Activated T-cell treated with anti-CD3 and anti-CD28 coated beads for 4 hours (primary cell): Measurements from ENCODE around the gene TDRD7.
A peak's percentile ranks its signal among the peaks of the same experiment; 100 is the strongest.

ENCODE experiments used
- DNase-seq: peaks from one replicate; pipeline ENCODE4 v3.0.0-alpha.2; 2020

TDRD7 gene

GRCh38 chr9:97387936-97388684, 23.8 kb upstream of the TDRD7 start:
- DNase-seq, result no peak

DNA sequence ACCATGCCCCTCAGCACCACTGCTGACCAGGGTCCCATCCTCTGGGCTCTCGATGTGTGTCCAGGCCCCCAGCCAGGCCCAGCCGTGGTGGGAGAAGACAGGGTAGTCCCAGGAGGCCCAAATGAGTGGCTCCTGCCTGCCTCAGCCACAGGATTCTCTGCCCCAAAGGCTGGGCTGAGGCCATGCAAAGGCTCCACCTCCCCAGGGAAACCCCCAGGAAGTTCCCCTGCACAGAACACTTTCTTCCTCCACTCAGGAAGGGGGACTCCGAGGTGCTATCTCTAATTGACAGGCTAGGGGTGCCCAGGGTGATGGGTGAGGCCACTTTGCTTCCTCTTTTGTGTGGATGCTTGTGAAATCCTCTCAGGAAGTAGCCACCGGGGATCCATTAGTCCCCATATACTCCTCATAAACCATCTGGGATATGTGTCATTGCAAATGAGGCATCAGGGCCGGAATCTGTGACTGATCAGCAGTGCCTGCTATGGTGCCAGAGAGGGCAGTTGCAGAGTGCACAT, 23.1 kb upstream of the TDRD7 start:
- DNase-seq, result no peak

- no peak for DNase-seq
These were observed 22.6 kb upstream of the TDRD7 start for GRCh38 chr9:97389249-97389648.

DNA sequence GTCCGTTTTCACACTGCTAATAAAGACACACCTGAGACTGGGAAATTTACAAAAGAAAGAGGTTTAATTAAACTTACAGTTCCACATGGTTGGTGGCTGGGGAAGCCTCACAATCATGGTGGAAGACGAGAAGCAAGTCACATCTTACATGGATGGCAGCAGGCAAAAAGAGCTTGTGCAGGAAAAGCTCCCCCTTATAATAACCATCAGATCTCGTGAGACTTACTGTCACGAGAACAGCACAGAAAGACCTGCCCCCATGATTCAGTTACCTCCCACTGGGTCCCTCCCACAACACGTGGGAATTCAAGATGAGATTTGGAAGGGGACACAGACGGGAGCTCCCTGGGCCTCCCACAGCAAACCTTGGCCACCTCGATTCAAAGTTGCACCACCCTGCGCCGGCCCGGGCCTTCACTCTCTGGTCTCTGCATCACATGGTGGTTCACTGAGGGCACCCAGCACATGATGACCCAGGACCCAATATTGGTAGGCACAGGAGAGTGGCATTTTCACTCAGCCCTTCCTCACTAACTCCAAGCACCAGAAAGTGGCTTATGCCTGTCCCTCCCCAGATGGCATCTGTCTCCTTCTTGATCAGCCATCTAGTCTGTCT, 21.0 kb upstream of the TDRD7 start:
- no peak for DNase-seq

- no peak for DNase-seq
These were observed 17.0 kb upstream of the TDRD7 start for GRCh38 chr9:97394881-97395280.

DNA sequence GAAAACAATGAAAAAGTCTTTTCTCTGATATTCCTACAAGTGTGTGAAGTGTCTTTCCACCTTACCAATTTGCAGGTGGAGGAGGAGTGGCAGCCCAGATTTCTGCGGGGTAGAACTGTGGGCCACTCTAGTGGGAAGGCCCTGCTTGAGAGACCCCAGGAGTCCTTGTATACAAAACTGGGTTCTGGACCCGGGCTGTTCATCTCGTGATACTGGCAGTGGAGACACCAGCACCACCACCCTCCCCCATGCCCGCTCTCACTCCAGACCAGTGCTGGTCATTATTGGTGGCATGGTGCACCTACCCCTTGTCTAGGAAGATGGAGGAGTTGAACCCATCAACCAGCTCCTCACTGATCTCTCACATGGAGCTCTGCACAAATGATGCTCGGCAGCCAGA, 16.2 kb upstream of the TDRD7 start:
- DNase-seq, result no peak

- DNase-seq, result no peak
These were observed 15.6 kb upstream of the TDRD7 start for GRCh38 chr9:97396256-97396655.

DNA sequence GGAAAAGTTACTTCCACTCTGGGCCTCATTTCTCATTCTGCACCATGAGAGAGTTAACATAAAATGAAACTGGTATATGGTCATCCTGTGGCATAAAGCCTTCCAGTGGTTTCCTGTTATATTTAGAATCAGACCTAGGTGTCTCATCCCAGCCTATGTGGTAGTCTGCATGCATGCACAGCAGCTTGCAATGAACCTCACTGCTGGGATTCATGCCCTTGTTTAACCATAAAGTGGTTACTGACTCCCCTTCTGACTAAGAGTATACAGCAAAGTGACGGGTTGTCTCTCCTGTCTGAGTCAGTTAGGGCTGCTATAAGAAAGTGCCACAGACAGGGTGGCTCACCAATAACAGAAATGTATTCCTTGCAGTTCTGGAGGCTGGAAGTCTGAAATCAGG, 14.7 kb upstream of the TDRD7 start:
- DNase-seq, result no peak

GRCh38 chr9:97398999-97399758, 12.7 kb upstream of the TDRD7 start:
- peak; percentile 60 for DNase-seq

- DNase-seq, result no peak
These were observed 8.1 kb upstream of the TDRD7 start for GRCh38 chr9:97403746-97404316.

GRCh38 chr9:97405551-97405950, 6.3 kb upstream of the TDRD7 start:
- no peak for DNase-seq

- no peak for DNase-seq
These were observed 5.2 kb upstream of the TDRD7 start for GRCh38 chr9:97406620-97407177.

DNA sequence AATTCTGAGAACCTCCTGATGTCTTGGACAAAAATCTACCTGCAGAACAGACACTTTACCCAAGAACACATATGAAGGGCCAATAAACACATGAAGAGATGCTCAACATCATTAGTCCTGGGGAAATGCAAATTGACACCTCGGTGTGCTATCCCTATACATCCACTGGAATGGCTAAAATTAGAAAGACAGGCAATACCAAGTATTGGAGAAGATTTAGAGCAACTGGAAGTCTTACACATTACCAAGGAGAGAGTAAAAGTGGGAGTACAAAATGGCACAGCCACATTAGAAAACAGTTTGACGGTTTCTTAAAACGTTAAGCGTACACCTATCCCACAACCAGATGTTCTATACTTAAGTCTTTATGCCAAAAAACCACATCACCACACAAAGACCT, 3.3 kb upstream of the TDRD7 start:
- DNase-seq, result no peak

DNA sequence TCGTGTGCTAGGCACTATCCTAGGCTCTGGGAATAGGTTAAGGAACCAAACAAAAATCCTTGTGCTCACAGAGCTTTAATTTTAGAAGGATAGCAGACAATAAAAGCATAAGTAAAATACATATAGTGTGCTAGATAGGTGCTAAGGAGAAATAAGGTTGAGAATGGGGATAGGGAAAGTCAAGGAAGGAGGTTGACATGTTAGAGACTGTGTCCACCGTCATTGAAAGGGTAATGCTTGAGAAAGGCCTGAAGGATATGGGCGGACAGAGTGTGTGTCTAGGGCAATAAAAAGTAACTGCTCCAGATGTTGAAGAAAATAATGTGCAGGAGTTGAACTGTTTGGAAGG, 482 bp upstream of the TDRD7 start:
- no peak for DNase-seq

DNA sequence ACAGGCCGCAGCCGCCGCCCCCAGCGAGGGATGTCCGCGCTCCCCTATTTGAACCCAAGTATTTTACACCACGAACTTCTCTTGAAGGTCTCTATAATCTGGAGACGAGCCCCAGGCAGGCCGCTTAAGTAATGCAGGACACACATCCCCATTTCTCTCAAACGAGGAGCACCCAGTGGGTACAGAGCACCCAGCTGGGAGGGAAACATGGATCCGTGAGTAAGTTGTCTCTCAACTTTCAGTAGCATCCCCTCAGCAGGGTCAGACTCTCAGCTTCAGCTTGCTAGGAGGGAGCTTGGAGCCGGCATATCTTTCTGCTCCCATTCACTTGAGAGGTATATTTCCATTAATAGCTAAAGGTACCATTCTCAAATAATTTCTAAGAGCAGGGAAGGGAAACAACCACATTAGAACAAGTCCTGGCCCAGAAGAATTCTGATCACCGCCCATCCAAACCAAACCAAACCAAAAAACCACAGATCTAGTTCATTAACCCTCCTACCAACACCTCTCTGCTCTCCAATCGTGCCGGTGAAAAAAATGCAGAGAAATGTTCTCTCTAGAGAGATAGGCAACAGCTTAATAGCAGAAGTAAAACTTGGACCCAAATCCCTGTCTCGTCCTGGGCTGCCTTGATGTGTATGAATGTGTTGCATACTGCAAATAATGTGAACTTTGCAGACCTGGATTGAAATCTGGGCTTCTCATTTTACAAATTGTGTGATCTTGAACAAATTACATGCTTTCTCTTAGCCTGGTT, 910 bp downstream of the TDRD7 start:
- no peak for DNase-seq

GRCh38 chr9:97413462-97413861, 1.6 kb downstream of the TDRD7 start:
- DNase-seq, result no peak

GRCh38 chr9:97415146-97415545, 3.2 kb downstream of the TDRD7 start:
- no peak for DNase-seq

GRCh38 chr9:97418880-97419279, 7.0 kb downstream of the TDRD7 start:
- no peak for DNase-seq

DNA sequence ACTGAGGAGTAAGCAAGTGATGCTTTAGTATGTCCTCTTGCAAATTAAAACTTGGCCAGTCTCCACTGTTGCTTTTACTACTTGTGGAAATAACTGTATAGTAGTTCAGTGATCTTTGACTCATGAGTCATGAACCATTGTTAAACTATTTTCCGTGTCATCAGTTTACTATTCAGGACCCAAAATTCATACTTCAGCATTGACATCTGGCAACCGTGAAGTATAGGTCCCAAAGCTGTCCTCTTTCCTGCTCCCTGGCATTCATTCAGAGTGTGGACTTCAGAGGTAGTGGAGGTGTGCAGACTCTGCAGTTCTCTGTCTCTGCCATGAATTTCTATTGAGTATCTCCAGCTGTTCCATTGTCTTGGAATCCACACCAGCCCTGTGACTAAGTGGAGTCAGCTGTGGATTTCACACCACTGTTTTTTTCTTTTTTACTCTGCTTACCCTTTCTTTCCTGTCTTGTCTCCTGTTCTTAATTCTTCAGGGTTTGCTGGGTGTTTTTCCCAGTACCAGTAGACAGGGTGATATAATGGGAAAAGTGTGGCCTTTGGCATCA, 7.5 kb downstream of the TDRD7 start:
- DNase-seq, result no peak

- no peak for DNase-seq
These were observed 13.6 kb downstream of the TDRD7 start for GRCh38 chr9:97425336-97425972.

- DNase-seq, result no peak
These were observed 14.1 kb downstream of the TDRD7 start for GRCh38 chr9:97425973-97426336.

- no peak for DNase-seq
These were observed 16.0 kb downstream of the TDRD7 start for GRCh38 chr9:97427885-97428284.
